OCI-LY7 (cell line): ENCODE results near the gene SLC4A4. TPM values are rescaled to one million over a fixed set of nuclear protein-coding genes. Genes with fewer than 3 reads are reported as not detected.

ENCODE experiments used
- BruUV-seq: library from RNA; stranded (reverse); fragments of 400-500 nt; replicated peaks from 2 replicates; lab custom pipeline; 2021; lab: Mats Ljungman, UMichigan
- CTCF ChIA-PET: fragments of 300-600 bp; sonication (Branson Sonifier 250); formaldehyde crosslinking; loops from one replicate; lab custom pipeline; 2022; ENCODE audit warnings: antibody characterized with exemption; ENCODE audit not compliant: unreplicated experiment; lab: Charles Lee
- POLR2A ChIA-PET: fragments of 300-600 bp; sonication (Branson Sonifier 250); formaldehyde crosslinking; loops from one replicate; lab custom pipeline; 2022; ENCODE audit warnings: antibody characterized with exemption; lab: Charles Lee
- DNase-seq: peaks from one replicate; pipeline ENCODE4 v3.0.0-alpha.2; 2015; ENCODE audit warnings: low spot score
- H2AFZ ChIP-seq: fragments of 200-600 bp; sonication (generic), shearing (Covaris generic); 2 replicates; pipeline ENCODE4 v1.6.1; 2014; ENCODE audit warnings: mild to moderate bottlenecking, antibody characterized with exemption, low read length, moderate library complexity
- H3K27ac ChIP-seq: fragments of 200-600 bp; sonication (generic); 2 replicates; pipeline ENCODE4 v1.5.1; 2014; ENCODE audit warnings: mixed run types, low read depth, mild to moderate bottlenecking, moderate library complexity, low read length, inconsistent platforms; ENCODE audit not compliant: poor library complexity, severe bottlenecking
- H3K36me3 ChIP-seq: fragments of 200-600 bp; sonication (generic); 2 replicates; pipeline ENCODE4 v1.6.1; 2014; ENCODE audit warnings: mild to moderate bottlenecking, antibody characterized with exemption, low read length, moderate library complexity, mixed read lengths; ENCODE audit not compliant: insufficient read depth
- H3K4me1 ChIP-seq: fragments of 200-600 bp; sonication (generic); 2 replicates; pipeline ENCODE4 v1.5.1; 2014; ENCODE audit warnings: mild to moderate bottlenecking, low read length; ENCODE audit not compliant: insufficient read depth, poor library complexity, severe bottlenecking
- H3K4me2 ChIP-seq: fragments of 200-600 bp; sonication (generic); 2 replicates; pipeline ENCODE4 v1.6.1; 2014; ENCODE audit warnings: mild to moderate bottlenecking, low read length
- H3K4me3 ChIP-seq: fragments of 200-600 bp; sonication (generic); 2 replicates; pipeline ENCODE4 v1.5.1; 2014; ENCODE audit warnings: mild to moderate bottlenecking, low read depth, low read length; ENCODE audit not compliant: poor library complexity, severe bottlenecking
- H3K79me2 ChIP-seq: fragments of 200-600 bp; sonication (generic); 2 replicates; pipeline ENCODE4 v1.6.1; 2016; ENCODE audit warnings: low read depth, mild to moderate bottlenecking, low read length, moderate library complexity, mixed read lengths; ENCODE audit not compliant: insufficient read depth
- H3K9me2 ChIP-seq: fragments of 200-600 bp; sonication (generic); 2 replicates; pipeline ENCODE4 v1.6.1; 2016; ENCODE audit warnings: mild to moderate bottlenecking, low read length, mixed read lengths; ENCODE audit not compliant: insufficient read depth
- H3K9me3 ChIP-seq: fragments of 200-600 bp; sonication (generic); 2 replicates; pipeline ENCODE4 v1.6.1; 2014; ENCODE audit warnings: mild to moderate bottlenecking, mixed run types, low read length, mixed read lengths
- H4K20me1 ChIP-seq: fragments of 200-600 bp; sonication (generic); 2 replicates; pipeline ENCODE4 v1.6.1; 2014; ENCODE audit warnings: mild to moderate bottlenecking, antibody characterized with exemption, low read length, moderate library complexity, mixed read lengths; ENCODE audit not compliant: insufficient read depth
- CTCF ChIP-seq: fragments of 200-600 bp; sonication (generic); conservative IDR thresholded peaks from 2 replicates; pipeline ENCODE4 v1.5.1; 2014; ENCODE audit warnings: mild to moderate bottlenecking, antibody characterized with exemption, low read length, moderate library complexity, mixed read lengths
- EZH2phosphoT487 ChIP-seq: fragments of 200-600 bp; sonication (generic); IDR thresholded peaks from 2 replicates; pipeline ENCODE4 v1.6.1; 2018; ENCODE audit warnings: low read depth, borderline replicate concordance, mild to moderate bottlenecking, mixed run types, antibody characterized with exemption, low read length, moderate library complexity, mixed read lengths
- intact Hi-C: fragments of 100-400 bp; cut with micrococcal nuclease; formaldehyde crosslinking; loops from one replicate; pipeline ENCODE4 v1.10.0; 2022; ENCODE audit not compliant: unreplicated experiment
- total RNA-seq, 2 experiments: library from RNA; depleted of rRNA in 1 of 2; stranded (reverse); fragments of >200 nt in 1 of 2; shearing (Covaris generic) in 1 of 2; gene quantifications; 2 replicates each; pipeline ENCODE4 v1.2.3, GENCODE V29; 2014 to 2022

The SLC4A4 gene
- total RNA-seq, 2 experiments from 2014 or later = not detected

- H4K20me1 ChIP-seq = no peaks in the 10 kb centered on the region
- no peak overlapping the region for H3K4me3 ChIP-seq
- intact Hi-C loops = no loop called here
- H3K36me3 ChIP-seq = no peaks in the 10 kb centered on the region
- CTCF ChIA-PET = no interaction called here
- H2AFZ ChIP-seq = no peak overlapping the region
- no peak overlapping the region for H3K4me2 ChIP-seq
- POLR2A ChIA-PET = no interaction called here
- H3K4me1 ChIP-seq = no peaks in the 10 kb centered on the region
- TF ChIP-seq EZH2phosphoT487 = no peak
- DNase-seq = no peak
- H3K27ac ChIP-seq = no peak overlapping the region
- no peaks in the 10 kb centered on the region for H3K9me2 ChIP-seq
- H3K9me3 ChIP-seq = no peaks in the 10 kb centered on the region
- BruUV-seq = no TSS peak
- H3K79me2 ChIP-seq = no peaks in the 10 kb centered on the region
Measured at GRCh38 chr4:71300964-71301363, 37.9 kb upstream of the SLC4A4 start.

- ChIA-PET POLR2A (interaction anchor here (0.6 to 1.1 kb wide), 3 partner anchors 50 to 560 kb away, joined by 4 to 6 read pairs (median 5); no protein-coding TSS in a partner anchor), CTCF (no interaction called here)
- H3K9me2 ChIP-seq = no peaks in the 10 kb centered on the region
- no peaks in the 10 kb centered on the region for H3K4me1 ChIP-seq
- H2AFZ ChIP-seq = no peak overlapping the region
- H4K20me1 ChIP-seq = no peaks in the 10 kb centered on the region
- no peaks in the 10 kb centered on the region for H3K9me3 ChIP-seq
- H3K4me2 ChIP-seq = no peak overlapping the region
- H3K36me3 ChIP-seq = no peaks in the 10 kb centered on the region
- H3K4me3 ChIP-seq = no peak overlapping the region
- intact Hi-C loops = no loop called here
- H3K27ac ChIP-seq = no peak overlapping the region
- H3K79me2 ChIP-seq = no peaks in the 10 kb centered on the region
- no TSS peak for BruUV-seq
- TF ChIP-seq CTCF (no peak), EZH2phosphoT487 (no peak)
- no peak for DNase-seq
Measured at GRCh38 chr4:71303287-71303686, 35.5 kb upstream of the SLC4A4 start.

- H3K36me3 ChIP-seq = no peaks in the 10 kb centered on the region
- ChIA-PET CTCF (no interaction called here), POLR2A (interaction anchor here (0.6 to 1.1 kb wide), 2 partner anchors 50 to 457 kb away, joined by 3 to 5 read pairs; no protein-coding TSS in a partner anchor)
- H3K4me2 ChIP-seq = no peak overlapping the region
- no peaks in the 10 kb centered on the region for H3K4me1 ChIP-seq
- no peaks in the 10 kb centered on the region for H3K9me3 ChIP-seq
- no peak overlapping the region for H3K4me3 ChIP-seq
- TF ChIP-seq EZH2phosphoT487 (no peak), CTCF (no peak)
- H3K27ac ChIP-seq = no peak overlapping the region
- no peaks in the 10 kb centered on the region for H3K79me2 ChIP-seq
- no peak for DNase-seq
- H2AFZ ChIP-seq = no peak overlapping the region
- intact Hi-C loops = no loop called here
- H3K9me2 ChIP-seq = no peaks in the 10 kb centered on the region
- no peaks in the 10 kb centered on the region for H4K20me1 ChIP-seq
- BruUV-seq = no TSS peak
Measured at GRCh38 chr4:71303850-71304249, 35.0 kb upstream of the SLC4A4 start.
